Thyroid gland (tissue), 4 donors: ENCODE data around the gene GUCY1B1.

Source experiments
- POLR2A ChIP-seq, 2 donors: fragments of 450-650 bp; IDR thresholded peaks; one replicate each; pipeline ENCODE4 v1.6.1; 2017; ENCODE audit warnings: antibody characterized with exemption in 2 of 2, mild to moderate bottlenecking in 2 of 2, moderate library complexity in 1 of 2
- TF ChIP-seq, protein P1 (sequence below), 6 experiments: fragments of 200-600 bp in 3 of 6; fragments of 450-650 bp in 3 of 6; sonication (generic) in 3 of 6; IDR thresholded peaks; one replicate each; pipeline ENCODE4 v1.5.1; 2016 to 2019; ENCODE audit warnings: antibody characterized with exemption in 6 of 6, mild to moderate bottlenecking in 2 of 6, inconsistent platforms in 1 of 6, moderate library complexity in 1 of 6

DNA sequence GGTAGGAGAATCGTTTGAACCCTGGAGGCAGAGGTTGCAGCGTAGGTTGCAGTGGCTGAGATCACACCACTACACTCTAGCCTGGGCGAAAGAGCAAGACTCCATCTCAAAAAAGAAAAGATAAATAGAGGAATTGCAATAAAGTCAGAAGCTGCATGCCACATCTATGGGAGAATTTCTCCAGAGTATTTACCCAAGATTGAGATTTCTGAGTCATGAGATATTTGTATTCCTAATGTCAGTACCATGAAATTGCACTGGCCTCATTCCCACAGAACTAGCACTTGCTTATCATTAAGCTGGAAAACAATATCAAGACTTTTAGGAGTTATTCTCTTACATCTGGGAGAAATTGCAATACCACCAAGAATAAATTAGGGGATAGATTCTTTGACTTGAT lies 69.8 kb downstream of the GUCY1B1 start:
- TF ChIP-seq, protein P1, sequence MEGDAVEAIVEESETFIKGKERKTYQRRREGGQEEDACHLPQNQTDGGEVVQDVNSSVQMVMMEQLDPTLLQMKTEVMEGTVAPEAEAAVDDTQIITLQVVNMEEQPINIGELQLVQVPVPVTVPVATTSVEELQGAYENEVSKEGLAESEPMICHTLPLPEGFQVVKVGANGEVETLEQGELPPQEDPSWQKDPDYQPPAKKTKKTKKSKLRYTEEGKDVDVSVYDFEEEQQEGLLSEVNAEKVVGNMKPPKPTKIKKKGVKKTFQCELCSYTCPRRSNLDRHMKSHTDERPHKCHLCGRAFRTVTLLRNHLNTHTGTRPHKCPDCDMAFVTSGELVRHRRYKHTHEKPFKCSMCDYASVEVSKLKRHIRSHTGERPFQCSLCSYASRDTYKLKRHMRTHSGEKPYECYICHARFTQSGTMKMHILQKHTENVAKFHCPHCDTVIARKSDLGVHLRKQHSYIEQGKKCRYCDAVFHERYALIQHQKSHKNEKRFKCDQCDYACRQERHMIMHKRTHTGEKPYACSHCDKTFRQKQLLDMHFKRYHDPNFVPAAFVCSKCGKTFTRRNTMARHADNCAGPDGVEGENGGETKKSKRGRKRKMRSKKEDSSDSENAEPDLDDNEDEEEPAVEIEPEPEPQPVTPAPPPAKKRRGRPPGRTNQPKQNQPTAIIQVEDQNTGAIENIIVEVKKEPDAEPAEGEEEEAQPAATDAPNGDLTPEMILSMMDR (IDR thresholded peaks at IDR 0.05): no peak
- TF ChIP-seq POLR2A (IDR thresholded peaks at IDR 0.05): no peak
